Nucleus accumbens (tissue), 56 donors: Measurements from ENCODE around the gene HIC2.
"Not testable (repeated sequence)": the region's sequence is repeated elsewhere in the genome, so short reads cannot be mapped to it uniquely, and the experiment has no call there.

Experiments used
- DNase-seq, 56 donors: peaks; one replicate each; lab custom pipeline; 2025; lab: John Stamatoyannopoulos, UW

HIC2 gene

DNA sequence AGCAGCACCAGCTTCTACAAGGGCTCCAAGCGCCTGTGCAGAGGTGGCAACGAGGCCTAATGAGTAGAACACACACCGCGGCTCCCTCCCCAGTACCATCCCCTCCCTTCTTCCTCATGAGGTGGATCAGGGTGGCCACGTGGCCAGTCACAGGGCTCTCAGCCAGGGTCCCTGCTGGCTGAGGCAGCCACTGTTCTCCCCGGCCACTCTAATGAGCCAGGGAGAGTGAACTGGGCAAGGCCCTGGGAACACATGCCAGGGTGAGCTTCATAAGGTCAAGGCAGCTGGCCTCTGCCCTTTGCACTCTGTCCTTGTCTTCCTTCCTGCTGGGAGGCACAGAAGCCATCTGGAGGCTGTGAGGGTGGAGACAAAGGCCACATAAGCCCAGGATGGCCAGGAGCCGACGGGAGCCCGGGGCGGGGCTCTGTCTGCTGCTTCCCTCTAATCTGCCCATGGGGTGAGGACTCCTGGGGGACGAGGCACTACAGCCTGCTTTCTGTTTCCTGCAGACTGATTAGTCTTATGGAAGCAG lies 72.0 kb downstream of the HIC2 start:
- DNase-seq, result not testable (repeated sequence)

DNA sequence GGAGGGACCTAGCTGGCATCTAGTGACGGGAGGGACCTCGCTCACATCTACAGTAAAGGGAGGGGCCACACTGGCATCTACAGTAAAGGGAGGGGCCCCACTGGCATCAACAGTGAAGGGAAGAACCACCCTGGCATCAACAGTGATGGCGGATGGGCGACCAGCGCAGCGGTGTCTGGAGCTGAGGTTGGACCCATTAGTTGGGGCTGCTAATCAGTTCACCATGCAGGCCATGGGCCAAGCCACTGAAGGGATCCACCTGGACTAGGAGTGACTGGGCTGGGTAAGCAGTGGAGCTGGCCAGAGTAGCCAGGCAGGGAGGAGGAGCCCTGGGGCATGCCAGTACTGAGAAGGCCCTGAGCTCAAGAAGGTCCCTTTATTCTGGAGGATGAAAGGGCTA lies 73.4 kb downstream of the HIC2 start:
- not testable (repeated sequence) for DNase-seq

DNA sequence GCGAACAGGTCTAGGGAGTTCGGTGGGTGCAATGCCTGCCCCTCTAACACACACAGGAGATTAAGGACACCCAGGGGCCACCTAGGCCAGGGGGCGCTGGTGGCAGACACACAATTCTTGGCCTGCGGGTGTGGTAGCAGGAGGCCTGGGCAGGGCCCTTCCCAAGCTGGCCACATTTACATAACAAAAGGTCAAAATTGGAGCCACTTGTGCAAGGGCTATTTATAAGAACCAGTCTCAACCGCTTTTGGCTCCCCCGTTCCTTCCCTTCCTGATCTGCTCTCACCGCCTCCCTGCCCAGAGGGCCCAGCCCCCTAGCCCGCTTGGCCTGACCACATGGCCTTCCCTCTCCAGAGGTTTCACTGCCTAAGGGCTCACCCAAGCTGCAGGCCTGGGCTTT lies 75.1 kb downstream of the HIC2 start:
- not testable (repeated sequence) for DNase-seq

DNA sequence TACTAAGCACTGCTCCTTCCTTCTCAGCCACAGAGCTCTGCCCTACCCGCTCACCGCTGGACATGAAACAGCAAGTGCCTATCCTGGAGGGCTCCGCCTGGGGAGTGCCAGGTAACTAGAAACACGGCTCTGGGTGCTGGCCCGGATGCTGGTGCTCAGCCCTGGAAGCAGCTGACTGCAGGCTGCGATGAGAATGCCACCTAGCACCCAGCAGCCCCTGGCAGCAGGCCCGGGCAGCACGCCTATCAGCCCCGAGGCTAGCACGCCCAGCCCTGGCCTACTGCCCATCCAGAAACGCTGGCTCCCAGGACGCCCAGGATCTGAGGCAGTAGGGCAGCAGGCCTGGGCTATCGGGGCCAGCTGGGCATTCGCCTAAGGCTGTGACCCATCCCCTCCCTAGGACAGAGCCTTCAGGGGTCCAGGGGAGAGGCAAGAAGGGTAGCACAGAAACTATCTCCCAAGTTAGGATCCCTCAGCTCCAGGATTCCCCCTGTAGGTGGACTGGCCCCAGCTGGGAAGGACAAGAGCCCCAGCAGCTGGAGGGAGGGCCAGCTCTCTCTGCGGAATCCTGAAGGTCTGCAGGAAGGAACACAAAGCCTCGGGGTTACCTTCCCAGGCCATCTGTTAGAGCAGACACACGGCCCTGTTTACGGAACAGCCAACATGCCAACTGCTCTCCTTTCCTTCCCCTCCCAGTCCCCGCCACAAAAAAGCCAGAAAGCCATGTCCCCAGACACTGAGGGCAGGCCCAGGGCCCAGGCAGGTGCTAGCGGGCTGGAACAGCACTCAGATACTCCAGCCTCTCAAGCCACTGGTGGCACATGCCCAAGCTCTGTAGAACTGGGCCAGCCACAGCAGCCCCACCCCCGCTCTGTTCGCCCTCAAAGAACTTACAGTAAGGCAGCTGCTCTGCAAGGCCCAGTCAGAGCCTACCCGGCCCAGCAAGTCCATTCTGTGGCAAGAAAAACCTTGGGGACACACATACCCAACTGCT lies 76.9 kb downstream of the HIC2 start:
- not testable (repeated sequence) for DNase-seq

DNA sequence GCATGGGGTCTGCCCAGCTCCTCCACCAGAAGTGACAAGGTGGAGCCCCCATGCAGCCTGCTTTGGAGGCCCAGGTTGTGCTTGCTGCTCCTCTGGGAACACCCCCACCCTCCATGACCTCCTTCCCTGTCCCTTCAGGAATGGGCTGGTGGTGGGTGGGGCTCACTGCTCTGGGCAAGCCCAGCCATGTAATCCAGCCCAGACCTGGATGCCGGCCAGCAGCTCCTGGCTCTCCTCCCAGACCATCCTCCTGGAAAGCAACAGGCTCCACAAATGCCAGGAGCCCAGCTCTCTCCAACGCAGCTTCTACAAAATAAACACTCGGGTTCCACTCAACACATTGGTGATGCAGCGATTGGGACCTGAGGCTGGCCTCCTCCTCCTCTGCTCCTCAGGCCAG lies 80.8 kb downstream of the HIC2 start:
- not testable (repeated sequence) for DNase-seq

DNA sequence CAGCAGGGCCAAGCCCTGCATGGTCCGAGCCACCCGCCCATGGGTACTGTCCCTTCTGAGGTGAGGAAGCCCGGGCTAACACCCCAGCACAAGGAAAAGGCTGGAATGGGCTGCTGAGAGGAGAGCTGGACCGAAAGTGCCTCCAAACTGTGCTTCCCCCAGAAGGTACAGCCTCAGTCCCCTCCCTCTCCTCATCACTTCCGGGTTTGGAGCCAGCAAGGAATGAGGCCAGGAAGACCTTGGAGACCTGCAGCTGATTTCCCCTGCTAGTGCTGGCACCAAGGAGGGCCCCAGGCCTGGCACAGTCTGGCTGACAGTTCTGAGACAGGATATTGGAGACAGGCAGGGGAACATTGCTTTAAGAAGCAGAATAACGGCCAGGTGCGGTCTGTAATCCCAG lies 81.3 kb downstream of the HIC2 start:
- DNase-seq, result not testable (repeated sequence)

DNA sequence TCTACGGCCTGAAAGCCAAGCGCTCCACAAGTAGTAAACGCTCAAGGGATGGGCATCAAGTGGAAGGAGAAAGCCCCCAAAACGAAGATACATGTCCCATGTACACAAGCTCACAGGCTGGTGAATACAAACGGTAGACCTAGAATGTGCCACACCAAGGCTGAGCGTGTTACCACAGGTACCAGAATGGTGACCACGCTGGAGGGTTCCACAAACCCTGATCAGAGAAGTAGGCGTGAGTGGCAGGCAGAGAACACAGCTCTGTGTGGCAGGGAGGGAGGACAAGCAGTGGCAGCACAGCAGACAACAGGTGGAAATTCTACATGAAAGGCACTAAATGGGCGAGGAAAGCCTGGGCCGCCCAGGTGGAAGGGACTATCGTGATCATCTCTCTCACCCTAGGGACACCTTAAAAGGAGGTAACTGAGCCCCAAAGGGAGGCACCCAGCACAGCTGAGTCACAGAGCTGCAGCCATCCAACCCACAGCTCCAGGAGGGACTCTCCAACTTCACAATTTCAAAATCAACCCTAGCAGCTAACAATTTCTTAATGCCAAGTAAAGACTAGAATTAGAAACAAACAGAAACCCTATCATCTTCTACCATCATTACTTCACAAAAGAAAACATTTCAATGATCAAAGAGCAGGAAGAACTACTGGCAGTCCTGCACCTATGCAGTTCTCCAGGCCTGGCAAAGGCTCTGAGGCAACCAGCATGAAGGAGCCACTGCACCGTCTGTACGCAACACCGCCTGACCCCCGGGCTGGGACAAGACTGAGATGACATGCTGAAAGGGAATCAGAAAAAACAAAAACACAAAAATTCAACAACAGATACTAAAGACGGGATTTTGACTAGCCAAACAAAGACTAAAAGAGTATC lies 82.7 kb downstream of the HIC2 start:
- DNase-seq, result not testable (repeated sequence)
